CD4-positive, alpha-beta T cell treated with Interleukin-12 subunit alpha and Interleukin-12 subunit beta, for 1 hour (primary cell): ENCODE results near the gene COA8.

Source experiments
- DNase-seq: peaks from one replicate; pipeline ENCODE4 v3.0.0-alpha.2; 2020

Gene COA8

DNA sequence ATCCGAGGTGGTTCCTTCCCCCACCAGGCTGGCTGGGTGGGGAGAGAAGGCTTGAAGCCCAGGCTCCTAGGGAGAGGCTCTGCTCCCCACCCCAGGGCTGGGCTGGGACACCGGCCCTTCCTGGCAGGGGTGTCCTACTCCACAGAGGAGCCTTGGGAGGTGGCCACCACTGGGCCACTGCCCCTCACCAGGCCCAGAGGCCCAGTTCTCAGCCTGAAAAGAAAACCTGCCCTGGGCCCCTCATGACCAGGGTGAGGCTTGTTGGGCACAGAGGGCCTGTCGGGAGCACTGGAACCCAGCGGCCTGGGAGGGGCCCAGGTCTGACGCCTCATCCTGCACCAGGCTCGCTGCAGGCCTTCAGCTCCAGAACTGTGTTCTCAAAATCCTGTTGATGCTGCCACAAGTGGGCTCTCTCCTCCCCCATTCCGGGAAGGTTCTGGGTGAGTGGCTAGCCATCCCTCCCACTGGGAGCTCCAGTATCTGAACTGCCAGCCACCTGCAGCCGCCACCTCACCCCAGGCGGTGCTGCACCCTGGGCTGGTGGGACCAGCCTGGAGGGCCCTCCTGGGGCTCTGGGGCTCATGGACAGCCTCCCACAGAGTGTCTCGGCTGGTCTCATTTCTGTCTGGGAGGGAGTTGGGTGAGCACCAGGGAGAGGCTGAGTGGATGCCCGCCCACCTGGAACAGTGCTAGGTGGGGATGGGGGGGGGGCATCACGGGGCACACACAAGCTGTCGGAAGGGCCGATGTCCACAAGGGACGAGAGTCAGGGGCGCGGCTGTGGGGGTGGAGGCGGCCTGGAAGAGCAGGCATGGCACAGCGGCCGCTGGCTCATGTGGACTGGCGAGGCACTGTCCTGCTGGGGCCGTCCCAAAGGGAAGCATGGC, 12.1 kb upstream of the COA8 start:
- DNase-seq, result no peak

DNA sequence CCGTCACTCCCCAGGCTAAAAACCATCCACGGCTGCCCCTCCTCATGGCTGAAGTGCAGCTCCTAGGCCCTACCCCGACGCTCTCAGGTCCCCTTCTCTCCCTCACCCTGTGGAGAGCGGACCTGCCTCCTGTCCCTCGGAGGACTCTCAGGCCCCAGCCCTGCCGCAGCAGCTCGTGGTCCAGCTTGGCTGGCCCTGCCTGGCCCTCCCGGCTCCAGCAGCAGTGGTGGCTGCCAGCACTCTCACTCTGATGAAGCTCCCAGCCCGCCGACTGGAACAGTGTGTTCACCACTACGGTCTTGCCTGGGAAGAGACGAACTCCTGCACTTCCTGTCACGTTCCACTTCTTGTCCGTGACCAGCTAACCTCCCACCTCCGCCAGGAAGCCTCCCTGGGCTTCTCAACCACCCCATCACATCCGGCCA, 11.4 kb upstream of the COA8 start:
- no peak for DNase-seq

DNA sequence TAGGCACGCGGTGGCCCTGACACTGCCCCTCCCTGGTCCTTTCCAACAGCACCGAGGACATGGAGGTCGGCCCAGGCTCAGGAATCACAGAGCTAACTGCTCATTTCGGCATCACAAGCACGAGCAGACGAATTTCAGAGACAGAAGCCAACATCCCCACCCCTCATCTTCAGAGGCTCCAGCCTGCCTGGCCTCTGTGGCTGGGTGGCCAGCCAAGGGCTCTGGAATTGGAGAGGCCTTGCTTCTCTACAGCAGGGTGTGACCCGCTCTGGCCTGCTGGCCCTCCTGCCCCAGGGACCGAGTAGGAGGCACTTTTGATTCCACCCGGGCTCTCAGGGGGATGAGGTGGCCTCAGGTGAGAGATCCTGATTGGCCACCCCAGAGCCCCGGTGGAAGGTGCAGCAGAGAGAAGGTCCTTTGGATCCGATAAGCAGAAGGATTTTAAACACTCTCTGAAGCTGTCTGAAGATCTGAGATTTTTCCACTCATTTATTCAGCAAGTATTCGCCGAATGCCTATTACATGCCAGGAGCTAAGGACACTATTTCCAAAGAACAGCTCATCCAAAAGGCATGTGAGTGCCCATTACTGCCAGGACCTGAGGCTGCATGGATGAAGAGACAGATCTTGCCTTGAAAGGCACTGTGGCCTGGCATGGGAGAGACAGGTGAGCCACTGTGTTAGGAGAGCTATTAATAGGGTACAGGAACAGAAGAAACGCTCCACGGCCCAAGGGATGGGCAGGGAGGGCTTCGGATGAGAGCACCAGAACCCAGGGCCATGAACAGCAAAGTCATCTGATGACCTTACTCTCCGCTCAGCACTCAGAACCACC, 10.5 kb upstream of the COA8 start:
- DNase-seq, result no peak

DNA sequence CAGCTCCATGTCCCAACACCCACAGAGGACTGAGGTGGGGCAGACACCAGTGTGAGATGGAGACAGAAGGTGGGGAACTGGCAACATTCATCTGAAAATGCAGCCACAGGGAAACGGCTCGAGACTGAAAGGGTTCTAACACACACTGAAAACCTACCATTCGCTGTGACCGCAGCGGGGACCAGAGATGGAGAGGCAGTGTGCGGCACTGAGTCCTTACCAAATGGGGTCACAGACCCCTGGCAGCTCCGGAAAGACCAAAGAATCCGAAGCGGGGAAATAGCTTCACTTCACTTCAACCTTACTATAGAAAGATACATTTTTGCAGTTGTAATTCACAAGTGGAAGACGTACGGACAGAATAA, 9.9 kb upstream of the COA8 start:
- no peak for DNase-seq

DNA sequence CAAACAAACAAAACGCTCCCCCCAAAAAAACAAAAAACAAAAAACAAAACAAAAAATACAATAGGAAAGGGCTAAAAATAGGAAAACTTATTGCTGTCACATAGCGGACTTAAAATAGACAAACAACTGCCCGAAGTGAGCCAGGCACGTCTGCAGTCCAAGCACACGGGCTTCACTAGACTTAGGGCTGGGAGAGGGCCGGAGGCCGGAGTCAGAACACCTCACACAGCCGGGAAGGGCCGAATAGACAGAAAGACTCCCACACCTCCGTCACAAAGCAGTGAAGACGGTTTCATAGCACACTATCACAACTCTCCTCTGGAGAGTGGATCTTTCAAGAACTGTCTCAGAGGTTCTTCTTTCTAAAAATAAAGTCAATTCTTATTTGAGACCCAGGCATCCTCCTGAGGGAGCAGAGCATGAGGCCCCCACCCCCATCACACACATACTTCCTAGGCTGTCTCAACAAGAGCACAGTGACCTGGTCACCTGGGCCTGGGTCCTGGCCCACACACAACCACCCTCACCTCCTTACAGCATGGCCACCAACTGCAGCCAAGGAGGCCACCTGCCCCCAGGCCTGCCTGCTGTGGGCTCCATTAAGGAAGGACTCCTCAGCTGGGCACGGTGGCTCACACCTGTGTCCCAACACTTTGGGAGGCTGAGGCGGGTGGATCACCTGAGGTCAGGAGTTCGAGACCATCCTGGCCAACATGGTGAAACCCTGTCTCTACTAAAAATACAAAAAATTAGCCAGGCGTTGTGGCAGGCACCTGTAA, 7.0 kb upstream of the COA8 start:
- DNase-seq, result no peak

DNA sequence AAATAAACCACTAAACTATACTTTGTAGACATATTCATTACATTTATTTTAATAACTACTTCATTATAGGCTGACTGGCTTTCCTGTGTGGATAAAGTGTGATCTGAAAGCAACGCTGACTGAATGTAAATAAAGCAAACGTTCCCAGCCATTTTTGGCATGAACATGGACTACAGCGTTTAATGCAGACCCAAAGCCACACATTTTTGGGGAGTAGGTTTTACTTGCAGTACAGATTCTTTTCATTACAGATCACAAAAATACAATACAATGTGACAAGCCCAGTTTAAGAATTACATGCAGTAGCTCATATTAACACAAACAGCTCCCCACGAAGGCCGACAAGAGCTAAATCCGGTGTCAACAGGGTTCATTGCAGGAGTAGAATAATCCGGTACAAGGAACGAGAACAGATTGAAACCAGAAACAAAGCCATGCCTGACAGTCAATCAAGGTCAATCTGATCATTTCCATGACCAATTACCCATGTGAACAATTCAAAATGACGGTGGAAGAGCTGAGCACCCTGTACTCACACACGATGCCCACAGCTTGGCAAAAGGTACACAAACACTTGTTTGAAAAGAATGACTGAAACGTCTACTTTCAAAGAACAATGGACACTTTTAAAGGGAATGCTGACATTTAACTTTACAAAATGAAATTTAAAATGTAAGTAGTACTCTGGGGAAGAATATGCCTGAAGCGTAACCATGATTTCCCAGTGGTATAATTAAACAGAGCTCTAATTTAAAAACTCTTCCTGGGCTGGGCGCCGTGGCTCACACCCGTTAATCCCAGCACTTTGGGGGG, 5.6 kb upstream of the COA8 start:
- no peak for DNase-seq

DNA sequence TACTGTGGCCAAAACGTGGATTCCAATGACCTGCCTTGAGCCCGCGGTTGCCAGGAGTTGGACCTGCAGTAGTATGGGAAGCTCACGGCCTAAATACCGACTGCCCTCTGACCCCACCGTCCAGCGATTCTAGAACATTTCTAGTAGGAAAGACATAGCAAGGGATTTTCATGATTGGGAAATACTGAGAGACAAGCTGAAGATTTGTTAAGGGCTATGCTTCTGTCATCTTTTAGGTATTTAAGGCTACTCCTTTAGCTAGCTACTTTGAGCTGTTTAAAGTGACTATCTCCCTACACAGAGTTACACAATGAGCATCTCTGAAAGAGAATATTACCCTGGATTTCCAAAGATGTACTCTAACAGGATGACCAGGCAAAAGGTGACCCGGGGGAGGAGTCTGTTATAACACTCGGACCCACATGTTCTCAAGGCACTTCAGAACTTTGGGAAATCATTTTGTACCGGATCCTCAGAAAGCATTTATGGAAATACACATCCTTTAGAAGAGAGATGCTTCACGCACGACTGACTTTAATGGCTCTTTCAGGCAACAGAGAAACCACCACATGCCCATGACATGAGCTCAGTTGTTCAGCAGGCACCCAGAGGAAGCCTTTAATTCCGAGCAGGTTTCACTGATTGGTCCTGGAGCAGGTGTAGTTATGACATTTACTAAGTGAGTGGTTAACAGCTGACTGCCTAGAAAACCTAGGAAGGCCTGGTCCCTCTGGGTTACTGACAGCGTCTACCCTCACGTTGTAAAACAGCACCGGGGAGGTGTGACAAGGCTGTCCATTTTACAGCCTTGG, 4.5 kb upstream of the COA8 start:
- no peak for DNase-seq

DNA sequence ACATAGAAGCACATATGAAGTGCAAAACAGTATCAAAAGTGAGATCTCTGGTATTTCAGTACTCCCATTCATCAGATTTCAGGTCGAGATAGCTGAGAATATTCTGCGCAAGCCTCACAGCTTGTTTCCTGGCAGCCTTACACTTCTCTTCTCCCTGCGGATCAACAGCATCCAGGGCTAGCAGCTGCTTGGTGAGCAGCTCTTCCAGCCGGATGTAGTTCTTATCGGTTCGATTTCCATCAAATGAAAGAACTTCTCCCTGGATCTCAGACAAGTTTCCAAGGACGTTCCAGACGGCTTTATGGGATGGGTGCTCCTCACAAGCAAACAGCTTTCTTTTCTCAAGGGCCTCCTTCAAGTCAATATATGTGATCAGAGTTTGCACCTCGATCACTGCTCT, 3.0 kb upstream of the COA8 start:
- DNase-seq, result no peak

DNA sequence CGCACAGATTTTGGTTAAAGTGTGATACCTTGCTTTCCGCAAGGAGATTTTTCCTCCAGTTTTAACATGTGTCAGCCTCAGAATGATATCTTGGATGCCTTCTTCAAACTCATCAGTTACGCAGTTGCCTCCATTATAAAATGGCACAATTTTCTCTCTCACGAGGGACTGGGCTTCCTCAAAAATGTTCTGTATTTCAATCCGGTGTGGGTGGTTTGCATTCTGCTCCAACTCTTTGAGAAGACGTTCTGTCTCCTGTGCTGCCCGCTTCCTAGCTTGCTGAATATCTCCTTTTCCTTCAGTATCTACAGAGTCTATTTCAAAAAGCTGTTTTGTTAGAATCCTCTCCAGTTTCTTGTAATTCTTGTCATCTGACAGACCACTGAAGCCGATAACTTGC, 2.1 kb upstream of the COA8 start:
- DNase-seq, result no peak

DNA sequence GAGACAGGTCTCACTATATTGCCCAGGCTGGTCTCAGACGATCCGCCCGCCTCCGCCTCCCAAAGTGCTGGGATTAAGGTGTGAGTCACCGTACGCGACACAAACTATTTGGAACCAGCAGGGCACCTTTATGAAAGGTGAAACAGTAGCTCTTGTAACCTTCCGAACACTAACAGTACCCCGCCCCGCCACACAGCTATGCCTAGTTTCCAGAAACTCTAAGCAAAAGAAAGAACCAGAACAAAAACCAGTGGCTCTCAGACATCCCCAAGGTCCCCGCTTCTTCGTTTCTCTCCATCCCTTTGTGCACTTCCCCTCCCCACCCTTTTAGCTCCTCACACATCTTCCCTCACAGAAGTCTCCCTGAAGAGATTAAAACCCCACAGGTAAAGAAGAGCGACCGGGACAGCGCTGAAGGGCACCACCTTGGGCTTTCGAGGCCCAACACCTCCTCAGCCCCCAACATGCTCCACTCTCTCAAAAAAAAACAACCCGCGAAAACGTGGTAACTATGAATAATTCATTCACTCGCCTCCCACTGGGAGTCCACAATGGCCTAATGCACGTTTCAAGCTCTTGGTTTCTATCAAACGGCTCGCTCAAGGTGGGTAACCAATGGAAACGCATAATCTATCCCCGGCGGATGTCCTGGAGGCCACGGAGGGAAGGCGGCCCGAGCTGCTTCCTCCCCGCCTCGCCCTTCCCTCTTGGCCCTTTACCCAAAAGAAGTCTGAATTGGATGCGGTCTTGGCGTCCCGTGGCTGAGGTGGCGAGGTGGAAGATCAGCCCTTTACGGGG, 1.2 kb upstream of the COA8 start:
- peak; percentile 51 for DNase-seq

DNA sequence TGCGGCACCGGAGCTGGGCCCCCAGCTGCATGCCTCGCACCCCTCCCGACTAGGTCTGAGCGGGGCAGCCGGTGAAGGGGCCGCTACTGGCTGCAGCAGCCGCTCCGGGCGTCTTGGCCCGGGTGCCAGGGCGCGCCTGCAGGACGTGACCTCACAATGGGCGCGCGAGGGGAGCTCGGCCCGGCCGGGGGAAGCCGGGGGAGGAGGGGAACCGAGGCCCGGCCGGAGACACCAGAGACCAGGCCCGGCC, 656 bp upstream of the COA8 start:
- no peak for DNase-seq

DNA sequence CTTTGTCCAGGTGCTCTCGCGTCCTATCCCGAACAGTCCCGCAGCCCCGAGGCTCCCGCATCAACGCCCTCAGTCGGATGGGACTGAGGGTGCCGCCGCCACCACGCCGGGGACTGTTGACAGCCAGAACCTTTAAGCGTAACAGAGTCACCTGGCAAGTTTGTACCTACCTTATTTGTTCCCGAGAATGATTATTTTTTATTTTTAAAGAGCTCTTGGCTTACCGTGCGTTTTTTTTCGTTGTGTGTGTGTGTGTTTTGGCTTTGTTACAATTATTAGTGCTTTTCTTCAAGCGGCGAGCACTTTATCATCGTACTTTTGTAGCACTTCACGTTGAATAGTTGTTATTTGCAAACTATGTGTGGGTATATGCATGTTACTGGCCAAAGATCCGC, 463 bp downstream of the COA8 start:
- no peak for DNase-seq

DNA sequence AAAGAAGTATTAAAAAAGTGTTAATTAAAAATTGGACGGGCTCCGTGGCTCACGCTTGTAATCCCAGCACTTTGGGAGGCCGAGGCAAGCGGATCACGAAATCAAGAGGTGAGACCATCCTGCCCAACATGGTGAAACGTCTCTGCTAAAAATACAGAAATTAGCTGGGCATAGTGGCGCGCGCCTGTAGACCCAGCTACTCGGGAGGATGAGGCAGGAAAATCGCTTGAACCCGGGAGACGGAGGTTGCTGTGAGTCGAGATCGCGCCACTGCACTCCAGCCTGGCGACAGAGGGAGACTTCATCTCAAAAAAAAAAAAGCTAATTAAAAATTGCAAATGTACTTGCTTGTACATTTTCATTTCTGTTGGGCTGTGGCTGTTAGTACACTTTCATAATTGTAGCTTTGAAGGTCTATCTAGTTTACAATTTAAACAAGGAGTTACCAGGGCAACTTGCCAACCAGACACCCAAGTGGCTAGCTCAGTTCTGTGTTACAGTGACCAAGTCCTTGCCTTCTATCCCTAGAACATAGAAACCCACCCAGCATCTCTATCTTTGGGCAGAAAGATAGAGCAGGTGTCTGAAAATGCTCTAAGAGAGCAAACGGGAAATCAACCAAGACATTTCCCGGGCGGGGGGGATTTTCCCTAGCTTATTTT, 1.2 kb downstream of the COA8 start:
- DNase-seq, result no peak

DNA sequence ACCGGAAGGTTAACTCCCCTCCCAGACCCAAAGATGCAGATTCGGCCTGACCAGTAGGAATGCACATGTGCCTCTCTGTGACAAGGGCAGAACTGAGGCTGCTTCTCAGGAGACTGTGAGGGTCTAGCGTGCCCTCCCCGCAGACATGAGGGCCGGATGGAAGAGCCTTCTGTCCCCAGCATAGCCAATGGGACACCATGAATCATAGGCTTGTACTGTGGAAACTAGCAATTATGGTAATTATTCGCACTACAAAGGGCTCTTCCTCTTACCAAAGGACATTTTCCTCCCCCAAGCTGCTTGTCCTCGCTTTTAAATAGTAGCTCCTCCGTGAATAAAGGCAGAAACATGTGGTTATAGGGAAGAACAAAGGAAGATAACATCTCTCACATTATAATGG, 6.2 kb downstream of the COA8 start:
- DNase-seq, result no peak

DNA sequence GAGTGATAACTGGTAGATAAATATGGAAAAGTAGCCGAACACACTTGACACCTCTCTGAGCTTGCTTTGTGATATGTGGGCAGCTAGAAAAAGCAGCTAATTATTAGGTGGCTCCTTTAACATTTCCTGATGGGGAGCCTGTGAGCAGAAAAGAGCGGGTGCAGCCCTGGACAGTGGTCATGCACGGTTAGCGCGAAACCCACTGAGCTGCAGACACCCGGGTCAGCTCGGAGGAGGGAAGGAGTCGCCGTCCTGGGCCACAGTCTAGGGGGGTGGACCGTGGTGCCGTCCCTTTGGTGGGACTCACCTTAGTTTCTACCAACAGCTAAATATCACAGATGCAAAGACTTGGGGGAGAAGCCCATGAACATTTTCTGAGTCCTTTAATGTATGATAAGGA, 6.6 kb downstream of the COA8 start:
- DNase-seq, result no peak

DNA sequence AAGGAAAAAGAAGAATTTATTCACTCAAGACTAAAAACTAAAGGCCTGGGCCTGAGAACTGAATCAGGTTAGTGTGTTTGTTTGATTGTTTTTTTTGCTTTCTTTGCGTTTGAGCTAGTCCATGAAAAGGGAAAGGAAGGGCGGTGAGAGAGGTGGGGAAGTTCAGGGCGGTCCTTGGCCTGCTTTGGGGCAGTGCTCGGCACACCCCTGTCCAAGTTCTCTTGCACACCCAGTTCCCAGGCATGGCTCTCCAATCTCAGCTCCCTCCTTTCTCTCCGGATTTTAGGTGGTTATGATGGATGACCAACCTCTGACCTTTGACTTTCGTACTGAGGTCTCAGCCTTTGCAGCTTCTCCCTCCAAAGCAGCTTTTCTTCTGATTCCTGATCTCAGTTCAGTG, 11.3 kb downstream of the COA8 start:
- no peak for DNase-seq

DNA sequence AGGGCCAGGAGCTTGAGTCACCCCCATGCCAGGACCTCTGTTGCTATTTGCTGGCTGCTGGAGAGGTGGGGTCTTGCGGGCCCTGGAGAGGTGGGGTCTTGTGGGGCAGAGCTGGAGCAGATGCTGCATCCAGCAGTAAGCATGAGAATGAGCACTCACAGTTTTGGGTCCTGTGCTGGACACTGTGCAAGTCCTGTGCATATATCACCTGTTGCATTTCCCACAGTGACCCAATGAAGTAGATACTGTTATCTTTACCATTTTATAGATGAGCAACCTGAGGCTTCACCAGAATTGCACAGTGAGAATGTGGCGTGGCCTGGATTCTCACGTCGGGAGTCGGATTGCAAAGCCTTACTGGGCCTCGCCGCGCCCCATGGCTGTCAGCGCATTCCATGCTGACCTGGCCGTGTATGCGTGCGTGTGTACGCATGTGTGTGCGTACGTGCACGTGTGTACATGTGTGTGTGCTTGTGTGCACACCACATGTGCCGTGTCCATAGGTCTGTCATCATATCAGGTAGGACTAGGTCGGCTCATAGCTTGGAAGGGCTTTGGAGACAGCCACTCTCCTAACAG, 12.0 kb downstream of the COA8 start:
- DNase-seq, result no peak

DNA sequence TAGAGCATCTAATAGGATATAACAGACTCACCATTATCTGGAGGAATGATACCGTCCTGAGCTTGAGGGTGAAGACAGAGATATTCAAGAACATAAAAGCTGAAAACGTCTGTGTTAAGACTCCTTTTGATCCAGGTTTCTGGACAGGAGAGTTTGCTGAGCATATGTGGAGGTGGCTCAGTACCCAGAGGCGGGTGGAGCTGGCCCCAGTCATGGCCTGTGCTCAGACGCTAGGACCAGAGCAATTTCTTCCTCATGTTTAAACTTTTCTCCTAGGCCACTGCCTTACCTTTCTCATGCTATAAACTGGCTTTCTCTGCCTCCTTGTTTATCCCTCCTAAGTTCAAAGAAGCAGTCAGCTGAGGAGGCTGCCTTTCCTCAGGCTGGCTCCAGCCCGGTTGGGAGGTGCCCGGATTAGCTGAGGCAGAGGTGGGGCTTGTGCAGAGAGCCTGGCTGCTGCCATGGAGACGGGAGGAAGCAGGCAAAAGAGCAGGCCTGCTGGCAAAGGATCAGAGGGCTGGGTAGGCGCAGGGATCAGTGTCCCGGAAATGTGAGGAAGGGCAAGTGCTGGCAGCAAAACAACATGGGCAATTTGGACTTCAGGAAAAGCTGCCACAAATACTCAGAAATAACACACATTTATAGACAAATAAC, 13.7 kb downstream of the COA8 start:
- no peak for DNase-seq

DNA sequence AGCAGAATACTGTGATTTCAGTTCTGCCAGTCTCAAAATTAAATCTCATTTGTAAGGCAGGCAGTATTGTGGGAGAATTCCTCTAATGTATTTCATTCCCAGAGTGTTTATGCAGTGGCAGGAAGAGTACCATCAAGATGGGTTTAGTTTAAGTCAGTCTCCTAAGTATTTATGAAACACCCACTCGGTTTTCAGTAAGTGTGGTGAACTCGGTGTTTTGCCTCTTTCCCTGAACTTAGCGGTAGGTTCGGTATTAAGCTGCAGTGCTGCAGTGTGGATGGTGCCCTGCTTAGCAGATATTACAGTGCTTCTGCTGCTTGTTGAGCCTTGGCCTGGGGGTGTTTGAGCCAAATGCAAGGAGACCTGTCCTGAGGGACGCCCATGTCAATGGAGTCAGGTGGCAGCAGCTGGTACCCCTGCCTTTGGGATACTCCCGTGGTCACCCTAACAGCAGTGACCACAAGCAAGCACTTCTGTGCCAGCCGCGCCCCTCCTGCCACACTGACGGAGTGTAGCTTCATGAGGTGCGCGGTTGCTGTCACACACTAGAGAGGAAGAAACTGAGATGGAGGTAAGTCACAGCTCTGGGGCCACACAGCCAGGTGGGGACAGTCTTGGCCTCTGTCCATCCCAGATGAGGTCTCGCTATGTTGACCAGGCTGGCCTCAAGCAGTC, 15.8 kb downstream of the COA8 start:
- no peak for DNase-seq
